MM.1S (cell line): ENCODE data around the gene TSPAN3.

ENCODE experiments used
- DNase-seq: peaks from one replicate; pipeline ENCODE4 v3.0.0-alpha.2; 2015
- H2AFZ ChIP-seq: fragments of 300-600 bp; sonication (generic); 2 replicates; pipeline ENCODE4 v1.6.0; 2016; ENCODE audit warnings: antibody characterized with exemption, low read length
- H3F3A ChIP-seq: fragments of 300-600 bp; sonication (generic); 2 replicates; pipeline ENCODE4 v1.6.1; 2016; ENCODE audit warnings: mild to moderate bottlenecking, antibody characterized with exemption, low read length, moderate library complexity, mixed read lengths; ENCODE audit not compliant: insufficient read depth
- H3K27ac ChIP-seq: fragments of 300-600 bp; sonication (generic); 2 replicates; pipeline ENCODE4 v1.5.1; 2016; ENCODE audit warnings: mild to moderate bottlenecking, low read length
- H3K27me3 ChIP-seq: fragments of 300-600 bp; sonication (generic); replicated peaks from 2 replicates; pipeline ENCODE4 v1.6.0; 2016; ENCODE audit warnings: low read length; ENCODE audit not compliant: insufficient read depth
- H3K36me3 ChIP-seq: fragments of 300-600 bp; sonication (generic); replicated peaks from 2 replicates; pipeline ENCODE4 v1.6.1; 2016; ENCODE audit warnings: mild to moderate bottlenecking, low read length, mixed read lengths; ENCODE audit not compliant: insufficient read depth
- H3K4me1 ChIP-seq: fragments of 300-600 bp; sonication (generic); 2 replicates; pipeline ENCODE4 v1.6.1; 2016; ENCODE audit warnings: low read length, mixed read lengths
- H3K4me2 ChIP-seq: fragments of 300-600 bp; sonication (generic); 2 replicates; pipeline ENCODE4 v1.6.0; 2016; ENCODE audit warnings: low read depth, low read length
- H3K4me3 ChIP-seq: fragments of 300-600 bp; sonication (generic); 2 replicates; pipeline ENCODE4 v1.5.1; 2016; ENCODE audit warnings: low read length, mixed read lengths
- H3K79me2 ChIP-seq: fragments of 300-600 bp; sonication (generic); 2 replicates; pipeline ENCODE4 v1.6.1; 2016; ENCODE audit warnings: mixed run types, low read length, mixed read lengths
- H3K9ac ChIP-seq: fragments of 300-600 bp; sonication (generic); 2 replicates; pipeline ENCODE4 v1.6.1; 2016; ENCODE audit warnings: low read length, mixed read lengths
- H3K9me2 ChIP-seq: fragments of 300-600 bp; sonication (generic); replicated peaks from 2 replicates; pipeline ENCODE4 v1.6.1; 2016; ENCODE audit warnings: mild to moderate bottlenecking, low read length, mixed read lengths; ENCODE audit not compliant: insufficient read depth
- H3K9me3 ChIP-seq: fragments of 300-600 bp; sonication (generic); replicated peaks from 2 replicates; pipeline ENCODE4 v1.6.1; 2016; ENCODE audit warnings: mild to moderate bottlenecking, low read length, mixed read lengths; ENCODE audit not compliant: insufficient read depth
- H4K20me1 ChIP-seq: fragments of 300-600 bp; sonication (generic); 2 replicates; pipeline ENCODE4 v1.6.1; 2016; ENCODE audit warnings: mild to moderate bottlenecking, low read length, moderate library complexity, mixed read lengths; ENCODE audit not compliant: insufficient read depth
- EZH2 ChIP-seq: fragments of 300-600 bp; sonication (generic); optimal IDR thresholded peaks from 2 replicates; pipeline ENCODE3; 2017; ENCODE audit warnings: low read depth, mild to moderate bottlenecking, antibody characterized with exemption, low read length, mixed read lengths
- EZH2phosphoT487 ChIP-seq: fragments of 300-600 bp; sonication (generic); IDR thresholded peaks from 2 replicates; pipeline ENCODE4 v1.6.1; 2018; ENCODE audit warnings: antibody characterized with exemption, low read length
- TF ChIP-seq, protein P1 (sequence below): fragments of 300-600 bp; sonication (generic); IDR thresholded peaks from 2 replicates; pipeline ENCODE4 v1.5.1; 2016; ENCODE audit warnings: antibody characterized with exemption, low read length, mixed read lengths

The TSPAN3 gene

GRCh38 chr15:77013776-77014131, 57.2 kb downstream of the TSPAN3 start:
- TF ChIP-seq, protein P1, sequence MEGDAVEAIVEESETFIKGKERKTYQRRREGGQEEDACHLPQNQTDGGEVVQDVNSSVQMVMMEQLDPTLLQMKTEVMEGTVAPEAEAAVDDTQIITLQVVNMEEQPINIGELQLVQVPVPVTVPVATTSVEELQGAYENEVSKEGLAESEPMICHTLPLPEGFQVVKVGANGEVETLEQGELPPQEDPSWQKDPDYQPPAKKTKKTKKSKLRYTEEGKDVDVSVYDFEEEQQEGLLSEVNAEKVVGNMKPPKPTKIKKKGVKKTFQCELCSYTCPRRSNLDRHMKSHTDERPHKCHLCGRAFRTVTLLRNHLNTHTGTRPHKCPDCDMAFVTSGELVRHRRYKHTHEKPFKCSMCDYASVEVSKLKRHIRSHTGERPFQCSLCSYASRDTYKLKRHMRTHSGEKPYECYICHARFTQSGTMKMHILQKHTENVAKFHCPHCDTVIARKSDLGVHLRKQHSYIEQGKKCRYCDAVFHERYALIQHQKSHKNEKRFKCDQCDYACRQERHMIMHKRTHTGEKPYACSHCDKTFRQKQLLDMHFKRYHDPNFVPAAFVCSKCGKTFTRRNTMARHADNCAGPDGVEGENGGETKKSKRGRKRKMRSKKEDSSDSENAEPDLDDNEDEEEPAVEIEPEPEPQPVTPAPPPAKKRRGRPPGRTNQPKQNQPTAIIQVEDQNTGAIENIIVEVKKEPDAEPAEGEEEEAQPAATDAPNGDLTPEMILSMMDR: no peak
- TF ChIP-seq EZH2phosphoT487 (no peak), EZH2 (no peak)
- no peaks in the 10 kb centered on the region for H3K36me3 ChIP-seq

GRCh38 chr15:77012868-77013267, 58.0 kb downstream of the TSPAN3 start:
- Histone ChIP-seq H3K4me1 (no peaks in the 10 kb centered on the region), H4K20me1 (no peaks in the 10 kb centered on the region), H3K9ac (no peak overlapping the region), H3K9me3 (no peaks in the 10 kb centered on the region), H3K4me2 (no peak overlapping the region), H3K36me3 (no peaks in the 10 kb centered on the region), H3K27ac (no peak overlapping the region), H3F3A (no peaks in the 10 kb centered on the region), H3K9me2 (no peaks in the 10 kb centered on the region), H2AFZ (no peak overlapping the region), H3K79me2 (no peaks in the 10 kb centered on the region), H3K4me3 (no peak overlapping the region), H3K27me3 (no peaks in the 10 kb centered on the region)
- TF ChIP-seq EZH2phosphoT487: no peak
- DNase-seq: no peak

More at GRCh38 chr15:77013776-77014131, 57.2 kb downstream of the TSPAN3 start:
- Histone ChIP-seq H3K79me2 (no peaks in the 10 kb centered on the region), H4K20me1 (no peaks in the 10 kb centered on the region), H3K4me2 (no peak overlapping the region), H3K4me3 (no peak overlapping the region), H3K4me1 (no peaks in the 10 kb centered on the region), H3K9ac (no peak overlapping the region), H3F3A (no peaks in the 10 kb centered on the region), H3K27ac (no peak overlapping the region), H3K9me2 (no peaks in the 10 kb centered on the region), H2AFZ (no peak overlapping the region), H3K27me3 (no peaks in the 10 kb centered on the region), H3K9me3 (no peaks in the 10 kb centered on the region)
- no peak for DNase-seq

DNA sequence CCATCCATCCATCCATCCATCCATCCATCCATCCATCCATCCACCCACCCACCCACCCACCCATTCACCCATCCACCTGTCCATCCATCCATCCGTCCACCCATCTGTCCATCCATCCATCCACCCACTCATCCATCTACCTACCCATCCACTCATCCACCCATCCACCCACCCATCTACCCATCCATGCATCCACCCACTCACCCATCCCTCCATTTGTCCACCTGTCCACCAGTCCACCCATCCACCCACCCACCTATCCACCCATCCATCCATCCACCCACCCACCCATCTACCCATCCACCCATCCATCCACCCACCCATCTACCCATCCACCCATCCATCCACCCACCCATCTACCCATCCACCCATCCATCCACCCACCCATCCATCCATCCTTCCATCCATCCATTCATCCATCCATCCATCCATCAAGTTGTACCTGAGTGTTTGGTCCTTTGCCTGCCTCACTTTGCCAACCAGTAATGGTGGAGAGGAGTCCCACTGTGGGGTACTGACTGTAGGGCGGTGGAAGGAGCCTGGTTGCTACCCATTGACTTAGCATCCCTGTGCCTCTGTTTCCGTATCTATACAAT, 58.7 kb downstream of the TSPAN3 start:
- Histone ChIP-seq H3K4me3 (no peak overlapping the region), H3K4me2 (no peak overlapping the region), H3K9ac (no peak overlapping the region), H3K9me3 (no peaks in the 10 kb centered on the region), H3K79me2 (no peaks in the 10 kb centered on the region), H4K20me1 (no peaks in the 10 kb centered on the region), H3K36me3 (no peaks in the 10 kb centered on the region), H3K9me2 (no peaks in the 10 kb centered on the region), H3K27ac (no peak overlapping the region), H3K4me1 (no peaks in the 10 kb centered on the region), H3F3A (no peaks in the 10 kb centered on the region), H3K27me3 (no peaks in the 10 kb centered on the region), H2AFZ (no peak overlapping the region)
- TF ChIP-seq EZH2: no peak
- no peak for TF ChIP-seq EZH2phosphoT487
- TF ChIP-seq, protein P1: no peak
- DNase-seq: no peak

GRCh38 chr15:77010857-77011256, 60.1 kb downstream of the TSPAN3 start:
- Histone ChIP-seq H4K20me1 (no peaks in the 10 kb centered on the region), H3K4me1 (no peaks in the 10 kb centered on the region), H2AFZ (no peak overlapping the region), H3K4me3 (no peak overlapping the region), H3K4me2 (no peak overlapping the region), H3K36me3 (no peaks in the 10 kb centered on the region), H3K9ac (no peak overlapping the region), H3K79me2 (no peaks in the 10 kb centered on the region), H3K9me2 (no peaks in the 10 kb centered on the region), H3K9me3 (no peaks in the 10 kb centered on the region), H3K27me3 (no peaks in the 10 kb centered on the region), H3F3A (no peaks in the 10 kb centered on the region), H3K27ac (no peak overlapping the region)
- no peak for TF ChIP-seq EZH2
- TF ChIP-seq, protein P1: no peak
- TF ChIP-seq EZH2phosphoT487: no peak
- DNase-seq: no peak
